GM18511 (cell line): Measurements from ENCODE around the gene SLC44A3.
A peak's percentile ranks its signal among the peaks of the same experiment; 100 is the strongest.

Experiments used
- ATAC-seq: cut with Tn5 transposase; IDR thresholded peaks from one replicate; pipeline ENCODE4 v1.9.1; 2021; ENCODE audit warnings: mild to moderate bottlenecking, moderate library complexity; ENCODE audit not compliant: unreplicated experiment

SLC44A3 gene

DNA sequence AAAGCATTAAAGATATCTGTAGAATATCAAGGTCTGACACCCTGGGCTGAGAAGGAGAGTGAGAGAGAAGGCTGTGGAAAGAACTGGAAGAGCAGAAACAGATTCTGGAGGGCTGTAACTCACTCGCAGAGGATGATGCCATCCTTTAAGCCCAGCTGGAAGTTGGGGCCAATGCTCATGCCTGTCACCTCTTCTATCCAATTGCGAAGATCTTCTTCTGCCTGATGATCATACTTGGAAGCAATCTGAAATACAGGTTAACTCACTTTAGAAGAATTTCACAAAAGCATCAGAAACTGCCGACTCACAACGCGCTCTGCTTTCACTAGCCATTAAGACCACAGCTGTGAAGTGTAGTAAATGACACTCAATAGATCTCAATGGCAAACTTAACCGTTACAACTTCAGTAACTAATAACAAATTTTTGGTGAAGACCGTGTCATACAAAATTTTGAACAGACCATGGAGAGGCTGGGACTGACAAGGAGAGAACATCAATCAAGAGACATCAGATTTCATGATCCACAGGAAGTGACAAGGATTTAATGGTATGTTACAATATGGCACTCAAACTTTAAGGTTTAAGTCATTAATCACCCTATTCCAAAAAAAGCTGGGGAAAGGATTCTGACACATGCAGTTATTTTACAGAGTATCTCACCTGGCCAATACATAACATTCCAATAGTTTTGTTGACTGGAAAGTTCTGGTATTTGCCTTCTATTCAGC, 83.3 kb downstream of the SLC44A3 start:
- ATAC-seq, result no peak

DNA sequence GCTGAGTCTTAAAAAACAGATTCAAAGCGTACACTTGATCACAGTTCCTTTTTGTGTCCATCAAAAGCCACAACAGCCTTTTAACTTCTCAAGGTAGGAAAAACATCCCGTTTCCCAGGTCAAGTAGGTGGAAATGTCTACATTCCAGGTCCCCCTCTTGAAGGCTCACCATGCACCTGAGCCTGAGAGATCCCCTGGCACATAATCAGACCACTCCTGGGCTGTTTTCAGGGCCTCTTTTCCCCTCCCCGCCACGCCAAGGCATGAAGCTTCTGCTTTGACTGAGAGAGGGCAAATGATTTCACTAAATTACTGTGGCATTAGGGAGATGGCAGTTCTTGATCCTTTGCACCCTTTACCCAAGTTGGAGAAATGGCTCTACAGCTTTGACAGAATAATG, 85.0 kb downstream of the SLC44A3 start:
- no peak for ATAC-seq

DNA sequence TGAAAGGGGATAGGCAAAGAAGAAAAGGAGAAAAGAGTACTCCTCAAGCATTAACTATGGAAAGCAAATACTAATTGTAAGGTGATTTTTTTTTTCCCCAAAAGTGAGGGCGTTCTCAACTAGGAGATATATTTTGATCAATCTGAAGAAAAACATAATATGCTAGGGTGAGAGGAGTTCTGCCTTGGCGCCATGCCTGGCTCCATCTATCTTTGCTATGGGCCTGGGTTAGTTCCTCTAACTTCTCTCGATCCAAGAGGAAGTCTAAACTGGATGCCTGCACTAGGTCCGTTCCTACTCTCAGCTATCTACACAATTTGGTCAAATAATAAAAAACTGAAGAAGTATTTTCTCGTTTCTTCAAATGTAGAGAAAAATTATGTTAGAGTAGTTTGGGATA, 86.2 kb downstream of the SLC44A3 start:
- ATAC-seq, result no peak

GRCh38 chr1:94907136-94907535, 87.0 kb downstream of the SLC44A3 start:
- ATAC-seq, result no peak

- no peak for ATAC-seq
These were observed 88.0 kb downstream of the SLC44A3 start for GRCh38 chr1:94908190-94908589.

GRCh38 chr1:94908965-94909364, 88.8 kb downstream of the SLC44A3 start:
- ATAC-seq, result no peak

DNA sequence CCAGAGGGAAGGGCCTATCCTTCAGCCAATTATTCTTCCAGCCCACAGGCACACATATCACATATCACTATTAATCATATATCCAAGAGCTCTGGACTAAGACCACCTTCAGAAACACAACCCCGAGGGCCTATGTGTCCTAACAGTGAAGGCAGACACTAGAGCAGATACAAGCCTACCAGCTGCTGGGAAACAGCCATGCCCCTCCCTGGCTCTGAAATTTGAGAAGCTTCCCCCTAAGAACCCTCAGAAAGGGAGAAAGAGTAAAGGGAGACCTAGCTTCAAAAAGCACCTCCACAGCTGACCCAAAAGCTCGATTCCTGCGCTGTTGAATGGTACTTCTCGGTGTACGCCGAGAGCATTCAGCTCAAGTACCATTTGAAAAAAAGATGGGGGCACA, 89.3 kb downstream of the SLC44A3 start:
- no peak for ATAC-seq

DNA sequence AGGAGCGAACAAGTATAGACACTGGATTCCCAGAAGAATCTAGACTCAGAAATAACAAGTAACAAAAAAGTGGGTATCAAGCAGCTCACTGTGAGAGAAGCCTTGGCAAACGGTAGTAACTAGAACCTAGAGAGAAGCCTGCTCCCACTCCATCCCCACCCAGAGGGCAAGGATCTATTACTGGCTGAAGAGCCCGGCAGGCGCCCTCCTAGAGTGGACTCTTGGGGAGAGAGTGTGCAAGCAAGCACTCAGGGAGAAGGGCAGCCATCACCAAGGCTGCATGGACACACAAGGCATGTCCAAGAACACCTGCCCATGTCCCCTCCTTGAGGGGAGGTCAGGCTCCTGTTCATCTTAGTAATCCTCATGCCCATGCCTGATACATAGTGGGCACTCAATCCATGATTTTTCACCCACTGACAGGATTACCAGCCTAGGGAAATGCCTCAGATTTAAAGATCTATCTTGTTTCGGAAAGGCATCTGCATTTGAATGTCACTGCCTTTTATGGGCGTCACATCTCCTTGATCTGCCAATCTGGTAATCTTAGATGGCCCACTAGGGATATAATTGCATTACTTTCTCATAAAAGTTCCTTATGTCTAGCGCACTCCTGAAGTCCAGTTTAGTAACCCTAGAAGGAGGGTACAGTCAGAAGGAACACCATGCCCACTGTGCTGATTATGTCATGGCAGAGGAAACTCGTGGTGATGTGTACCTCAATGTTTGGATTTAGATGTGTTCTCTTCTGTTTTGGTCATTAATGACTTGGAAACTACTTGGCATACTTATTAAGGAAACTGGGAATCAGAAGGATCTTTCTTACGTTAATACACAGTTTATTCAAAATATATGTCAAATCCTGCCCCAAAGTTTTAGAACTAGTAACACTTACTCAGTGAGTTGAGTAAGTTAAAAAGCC, 92.4 kb downstream of the SLC44A3 start:
- no peak for ATAC-seq

DNA sequence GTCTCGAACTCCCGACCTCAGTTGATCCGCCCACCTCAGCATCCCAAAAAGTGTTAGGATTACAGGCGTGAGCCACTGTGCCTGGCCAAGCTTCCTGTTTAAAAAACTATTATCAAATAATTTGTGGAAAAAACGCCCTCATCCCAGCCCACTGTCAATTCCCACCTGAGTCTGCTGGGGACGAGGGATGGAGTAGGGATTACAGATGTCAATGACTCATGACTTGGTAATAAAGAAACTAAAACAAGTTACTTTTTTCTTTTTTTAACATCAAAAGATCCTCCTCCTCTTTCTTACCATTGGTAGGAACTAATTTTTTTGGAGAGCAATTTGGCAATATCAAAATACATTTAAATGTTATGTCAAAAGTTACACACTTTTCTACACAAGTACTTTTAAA, 97.1 kb downstream of the SLC44A3 start:
- no peak for ATAC-seq

GRCh38 chr1:94919241-94920030, 99.3 kb downstream of the SLC44A3 start:
- ATAC-seq, result no peak

- no peak for ATAC-seq
These were observed 99.9 kb downstream of the SLC44A3 start for GRCh38 chr1:94920061-94920460.

DNA sequence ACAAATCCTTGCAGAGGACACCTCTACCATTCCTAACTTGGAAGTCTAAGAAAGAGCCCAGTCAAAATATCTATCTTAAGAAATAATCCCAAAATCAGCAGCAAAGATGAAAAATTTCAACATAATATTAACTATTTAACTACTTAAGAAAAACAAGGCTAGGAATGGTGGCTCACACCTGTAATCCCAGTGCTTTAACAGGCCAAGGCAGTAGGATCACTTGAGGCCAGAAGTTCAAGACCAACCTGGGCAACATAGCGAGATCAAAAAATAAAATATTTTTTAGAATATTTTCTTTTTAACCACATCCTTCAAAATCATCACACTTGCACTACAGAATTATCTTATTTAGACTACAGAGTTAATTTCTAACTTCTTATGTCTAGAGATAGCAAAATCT, 101.8 kb downstream of the SLC44A3 start:
- no peak for ATAC-seq

DNA sequence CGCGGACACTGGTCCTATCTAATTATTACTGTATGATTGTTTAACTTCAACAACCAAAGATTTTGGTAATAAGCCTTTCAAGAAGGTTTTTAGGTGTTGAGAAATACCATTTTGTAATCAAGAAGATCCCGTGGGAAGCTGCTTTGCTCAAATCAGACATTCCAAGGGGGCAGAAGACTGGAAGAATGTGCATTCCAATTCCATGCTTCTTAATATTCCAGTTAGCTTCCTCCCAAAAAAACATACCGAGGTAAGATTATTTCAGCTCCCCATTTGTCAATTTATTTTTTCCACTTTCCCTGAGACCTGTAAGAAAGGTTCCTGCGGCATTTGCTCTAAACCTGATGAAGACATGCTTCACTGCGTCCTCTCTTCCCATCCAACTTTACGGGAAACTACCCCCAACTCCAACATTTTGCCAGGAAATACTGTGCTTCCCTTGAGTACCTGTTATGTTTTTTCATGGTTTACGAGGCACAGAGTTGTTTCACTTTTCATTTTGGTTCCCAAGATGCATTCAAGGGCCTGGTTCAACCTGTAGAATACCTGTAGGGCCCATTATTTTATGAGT, 102.7 kb downstream of the SLC44A3 start:
- ATAC-seq, result no peak

DNA sequence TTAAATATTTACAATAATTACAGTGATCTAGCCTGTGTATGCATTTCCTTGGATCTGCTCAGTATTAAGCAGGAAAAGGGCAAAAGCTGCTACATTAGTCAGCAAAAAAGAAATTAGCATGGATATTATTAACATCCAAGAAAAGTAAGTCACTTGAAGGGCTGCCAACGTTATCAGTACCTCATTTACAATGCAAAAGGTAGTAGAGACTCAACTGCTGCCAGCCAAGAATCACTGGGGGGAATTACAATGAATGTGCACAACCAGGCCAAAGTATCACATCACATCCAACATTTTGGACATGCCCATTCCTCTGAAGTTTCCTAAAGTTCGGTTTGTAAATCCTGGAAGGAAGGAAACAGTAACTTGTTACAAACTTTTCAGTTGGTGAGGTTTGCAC, 104.8 kb downstream of the SLC44A3 start:
- no peak for ATAC-seq

GRCh38 chr1:94925561-94926125, 105.5 kb downstream of the SLC44A3 start:
- peak; percentile 35 for ATAC-seq

GRCh38 chr1:94926126-94926914, 106.2 kb downstream of the SLC44A3 start:
- ATAC-seq, result peak; percentile 34

DNA sequence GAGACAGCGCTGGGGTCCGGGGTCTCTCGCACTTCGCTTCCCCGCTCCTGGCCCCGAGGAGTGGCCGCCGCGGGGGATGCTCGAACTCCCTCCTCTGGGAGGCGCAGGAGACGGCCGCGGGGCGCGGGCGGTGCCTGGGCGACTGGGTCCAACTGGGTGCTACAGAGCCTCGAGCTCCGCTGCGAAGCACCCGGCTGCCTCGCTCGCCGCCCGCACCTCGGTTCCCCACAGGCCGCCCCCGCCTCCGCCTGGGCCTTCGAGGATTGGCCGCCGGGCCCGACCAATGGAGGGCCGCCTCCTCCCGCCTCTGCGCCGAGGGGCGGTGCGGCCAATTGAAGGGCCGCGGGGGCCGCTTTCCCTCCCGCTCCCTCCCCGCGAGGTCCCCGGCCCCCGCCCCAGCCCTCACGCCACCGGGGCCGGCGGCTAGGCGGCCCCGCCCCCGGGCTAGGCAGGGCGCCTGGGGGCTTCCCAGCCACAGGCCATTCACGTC, 106.8 kb downstream of the SLC44A3 start, which contains the start of gene CNN3:
CNN3 (minus strand) TSS at position 196 of the 490 bp plus-strand sequence. CDS start 216 bp downstream, outside the sequence.
- ATAC-seq, result peak; percentile 89

GRCh38 chr1:94927405-94928175, 107.4 kb downstream of the SLC44A3 start:
- peak; percentile 19 for ATAC-seq
